Measurements from ENCODE around the gene MPRIP. TPM values are rescaled to one million over a fixed set of nuclear protein-coding genes. Genes with fewer than 3 reads are reported as not detected.

Gene MPRIP
- total and polyA plus RNA-seq, 7 donors = 43.2 to 113 (median 77.4) TPM

GRCh38 chr17:17153709-17154108 is 111.5 kb downstream of the MPRIP start:
- Histone ChIP-seq H3K27me3 (no peaks in the 10 kb centered on the region), H3K4me1 (peaks cover 0 to 36% (median 24%) of the 10 kb centered on the region in 4 donors), H3K4me3 (no peak overlapping the region), H3K9me3 (no peaks in the 10 kb centered on the region), H3K27ac (no peak overlapping the region), H3K36me3 (peaks cover 10 to 80% (median 48%) of the 10 kb centered on the region in 4 donors)
- DNase-seq = no peak
- TF ChIP-seq CTCF (IDR thresholded peaks at IDR 0.05) (no peak), POLR2A (IDR thresholded peaks at IDR 0.05) (no peak), EP300 (IDR thresholded peaks at IDR 0.05) (no peak), POLR2AphosphoS5 (IDR thresholded peaks at IDR 0.05) (no peak)
- intact Hi-C loops (cut with DNase I) = loop anchor here (5.0 kb wide), 2 partner anchors 49 to 151 kb away; no protein-coding TSS in a partner anchor
- WGBS, 2 donors = 52 to 80% methylated on average over 7 of the region's 7 CpGs

- 87 to 96% methylated on average over 5 of the region's 5 CpGs for WGBS, 2 donors
- Histone ChIP-seq H3K9me3 (no peaks in the 10 kb centered on the region), H3K27me3 (no peaks in the 10 kb centered on the region), H3K36me3 (peaks cover 10 to 83% (median 57%) of the 10 kb centered on the region in 4 donors), H3K27ac (no peak overlapping the region), H3K4me1 (peaks cover 0 to 36% (median 24%) of the 10 kb centered on the region in 4 donors), H3K4me3 (no peak overlapping the region)
- TF ChIP-seq CTCF (IDR thresholded peaks at IDR 0.05) = no peak
- TF ChIP-seq POLR2A (IDR thresholded peaks at IDR 0.05) = no peak
- no peak for TF ChIP-seq POLR2AphosphoS5 (IDR thresholded peaks at IDR 0.05)
- TF ChIP-seq EP300 (IDR thresholded peaks at IDR 0.05) = no peak
- DNase-seq = no peak
- intact Hi-C loops (cut with DNase I) = loop anchor here (5.0 kb wide), 2 partner anchors 48 to 152 kb away; no protein-coding TSS in a partner anchor
These were observed 112.3 kb downstream of the MPRIP start for GRCh38 chr17:17154556-17154955.

GRCh38 chr17:17154981-17155380 is 112.7 kb downstream of the MPRIP start:
- intact Hi-C loops (cut with DNase I) = loop anchor here (5.0 kb wide), 2 partner anchors 47 to 153 kb away; no protein-coding TSS in a partner anchor
- no peak for DNase-seq
- Histone ChIP-seq H3K4me1 (peaks cover 0 to 36% (median 24%) of the 10 kb centered on the region in 4 donors), H3K36me3 (peaks cover 10 to 84% (median 61%) of the 10 kb centered on the region in 4 donors), H3K27me3 (no peaks in the 10 kb centered on the region), H3K4me3 (no peak overlapping the region), H3K27ac (no peak overlapping the region), H3K9me3 (no peaks in the 10 kb centered on the region)
- WGBS, 2 donors = 86 to 89% methylated on average over 8 of the region's 8 CpGs
- TF ChIP-seq CTCF (IDR thresholded peaks at IDR 0.05) (no peak), POLR2AphosphoS5 (IDR thresholded peaks at IDR 0.05) (no peak), POLR2A (IDR thresholded peaks at IDR 0.05) (no peak), EP300 (IDR thresholded peaks at IDR 0.05) (no peak)

- Histone ChIP-seq H3K36me3 (peaks cover 10 to 84% (median 65%) of the 10 kb centered on the region in 4 donors), H3K4me3 (no peak overlapping the region), H3K4me1 (peaks cover 0 to 35% (median 24%) of the 10 kb centered on the region in 4 donors), H3K9me3 (no peaks in the 10 kb centered on the region), H3K27me3 (no peaks in the 10 kb centered on the region), H3K27ac (no peak overlapping the region)
- DNase-seq = no peak
- intact Hi-C loops (cut with DNase I) = no loop called here
- 92 to 95% methylated on average over 3 of the region's 3 CpGs for WGBS, 2 donors
- TF ChIP-seq CTCF (IDR thresholded peaks at IDR 0.05) (no peak), POLR2AphosphoS5 (IDR thresholded peaks at IDR 0.05) (no peak), POLR2A (IDR thresholded peaks at IDR 0.05) (no peak), EP300 (IDR thresholded peaks at IDR 0.05) (no peak)
These were observed 113.3 kb downstream of the MPRIP start for GRCh38 chr17:17155568-17155967.

GRCh38 chr17:17156107-17156506 is 113.8 kb downstream of the MPRIP start:
- DNase-seq = no peak
- H3K36me3 ChIP-seq = peaks cover 10 to 84% (median 71%) of the 10 kb centered on the region in 4 donors
- peaks cover 0 to 30% (median 19%) of the 10 kb centered on the region in 4 donors for H3K4me1 ChIP-seq
- intact Hi-C loops (cut with DNase I) = no loop called here
- no peak overlapping the region for H3K27ac ChIP-seq
- no peaks in the 10 kb centered on the region for H3K27me3 ChIP-seq
- TF ChIP-seq EP300 (IDR thresholded peaks at IDR 0.05) (no peak), POLR2AphosphoS5 (IDR thresholded peaks at IDR 0.05) (no peak), CTCF (IDR thresholded peaks at IDR 0.05) (no peak), POLR2A (IDR thresholded peaks at IDR 0.05) (no peak)
- no peak overlapping the region for H3K4me3 ChIP-seq
- H3K9me3 ChIP-seq = no peaks in the 10 kb centered on the region
- 87 to 97% methylated on average over 4 of the region's 4 CpGs for WGBS, 2 donors

Data from sigmoid colon (tissue), 7 donors.